C4-2B (cell line): ENCODE data around the gene SLC38A1.

Source experiments
- H3K27ac ChIP-seq: fragments of 450-650 bp; 2 replicates; pipeline ENCODE4 v1.5.1; 2017
- CTCF ChIP-seq: fragments of 450-650 bp; conservative IDR thresholded peaks from 2 replicates; pipeline ENCODE4 v1.5.1; 2017; ENCODE audit warnings: mild to moderate bottlenecking
- ZFX ChIP-seq: fragments of 450-650 bp; IDR thresholded peaks from 2 replicates; pipeline ENCODE4 v1.6.1; 2017

The SLC38A1 gene

GRCh38 chr12:46268583-46269428 is at the start of gene SLC38A1:
TSS of gene SLC38A1 (minus strand) at chr12:46269043. CDS start at chr12:46239800, 29,243 bp downstream.
- TF ChIP-seq CTCF (peak; percentile 8), ZFX (peak; percentile 62)

GRCh38 chr12:46318037-46318436 is 49.2 kb upstream of the SLC38A1 start:
- TF ChIP-seq CTCF: no peak
- no peak for TF ChIP-seq ZFX
- no peak overlapping the region for H3K27ac ChIP-seq

More at GRCh38 chr12:46268583-46269428, at the start of gene SLC38A1:
- peak within 1 kb of the TSS; percentile 92 for H3K27ac ChIP-seq

GRCh38 chr12:46304070-46304469 is 35.2 kb upstream of the SLC38A1 start:
- TF ChIP-seq ZFX: no peak
- TF ChIP-seq CTCF: no peak
- no peak overlapping the region for H3K27ac ChIP-seq

- H3K27ac ChIP-seq: no peak overlapping the region
Measured at GRCh38 chr12:46303039-46303666, 34.3 kb upstream of the SLC38A1 start.

GRCh38 chr12:46300910-46301309 is 32.1 kb upstream of the SLC38A1 start:
- no peak overlapping the region for H3K27ac ChIP-seq
- no peak for TF ChIP-seq CTCF
- TF ChIP-seq ZFX: no peak

More at GRCh38 chr12:46303039-46303666, 34.3 kb upstream of the SLC38A1 start:
- peak; percentile 85 for TF ChIP-seq CTCF
- no peak for TF ChIP-seq ZFX

GRCh38 chr12:46299851-46300250 is 31.0 kb upstream of the SLC38A1 start:
- H3K27ac ChIP-seq: no peak overlapping the region
- TF ChIP-seq ZFX (no peak), CTCF (no peak)

- TF ChIP-seq CTCF: no peak
- TF ChIP-seq ZFX: no peak
- H3K27ac ChIP-seq: no peak overlapping the region
Measured at GRCh38 chr12:46298261-46298660, 29.4 kb upstream of the SLC38A1 start.
